Glutamatergic neuron (in vitro differentiated cells): ENCODE measurements around the gene MINDY3. TPM values are rescaled to one million over a fixed set of nuclear protein-coding genes. Genes with fewer than 3 reads are reported as not detected.

Source experiments
- DNase-seq: peaks from one replicate; pipeline ENCODE4 v3.0.0; 2022
- H3K27ac Mint-ChIP-seq: one replicate; pipeline ENCODE4 v1.8.0; 2020; ENCODE audit warnings: mild to moderate bottlenecking, mixed read lengths, inconsistent platforms; ENCODE audit not compliant: unreplicated experiment
- H3K27me3 Mint-ChIP-seq: one replicate; pipeline ENCODE4 v1.8.0; 2020; ENCODE audit warnings: mild to moderate bottlenecking, moderate library complexity, mixed read lengths, inconsistent platforms; ENCODE audit not compliant: unreplicated experiment
- H3K36me3 Mint-ChIP-seq: one replicate; pipeline ENCODE4 v1.8.0; 2020; ENCODE audit warnings: mild to moderate bottlenecking, mixed read lengths, inconsistent platforms; ENCODE audit not compliant: unreplicated experiment
- H3K4me1 Mint-ChIP-seq: one replicate; pipeline ENCODE4 v1.8.0; 2020; ENCODE audit warnings: mild to moderate bottlenecking, low read depth, mixed read lengths, inconsistent platforms; ENCODE audit not compliant: unreplicated experiment
- H3K4me3 Mint-ChIP-seq: one replicate; pipeline ENCODE4 v1.8.0; 2020; ENCODE audit warnings: mild to moderate bottlenecking, mixed read lengths, inconsistent platforms; ENCODE audit not compliant: unreplicated experiment
- H3K9me3 Mint-ChIP-seq: one replicate; pipeline ENCODE4 v1.8.0; 2020; ENCODE audit warnings: mild to moderate bottlenecking, moderate library complexity, mixed read lengths, inconsistent platforms; ENCODE audit not compliant: unreplicated experiment
- total RNA-seq: library from RNA; stranded (reverse); fragmentation: NEBNext Ultra II Directional; extraction: Animal tissue kit (Norgen Biotek cat#: 25700); gene quantifications from one replicate; pipeline ENCODE4 v1.2.1, GENCODE V29; 2021; ENCODE audit not compliant: unreplicated experiment
- TF ChIP-seq, protein P1 (sequence below): fragments of 200-600 bp; sonication (generic); IDR thresholded peaks from one replicate; pipeline ENCODE4 v1.5.0; 2021; ENCODE audit not compliant: partially characterized antibody, unreplicated experiment

The MINDY3 gene
- total RNA-seq, 1 donor from 2014 or later: 45.6 TPM

DNA sequence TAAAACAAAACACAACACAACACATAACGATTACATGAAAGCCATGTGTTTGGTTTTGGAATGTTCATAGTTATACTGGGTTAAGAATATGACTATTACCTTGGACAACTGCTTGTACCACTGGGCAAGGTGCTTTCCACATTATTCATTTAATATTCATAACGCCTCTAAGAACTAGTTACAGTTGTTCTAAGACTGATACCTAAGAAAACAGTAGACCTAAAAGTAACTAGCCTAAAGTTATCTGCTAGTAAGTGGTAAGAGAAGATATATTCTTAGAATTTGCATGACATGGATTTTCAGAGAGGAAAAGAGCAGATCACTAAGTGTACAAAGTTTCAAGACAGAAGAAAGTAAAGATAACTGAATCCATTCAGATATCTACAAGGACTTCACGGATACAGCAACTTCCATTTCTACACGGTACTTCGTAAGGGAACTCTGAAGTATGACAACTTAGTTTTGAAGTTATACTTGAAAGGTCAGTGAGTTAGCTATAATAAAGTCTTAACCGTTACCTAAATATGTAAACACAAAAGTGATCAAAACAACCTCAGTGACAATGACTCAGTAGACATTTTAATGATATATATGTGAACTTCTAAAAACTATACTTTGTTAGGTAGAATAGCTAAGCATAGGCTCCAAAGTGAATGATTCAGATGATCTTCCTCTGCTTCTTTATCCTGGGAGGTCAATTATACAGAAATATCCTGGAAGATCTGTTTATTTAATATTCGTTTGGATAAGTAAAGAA lies 65.1 kb downstream of the MINDY3 start:
- Mint-ChIP-seq H3K36me3 (no peaks in the 10 kb centered on the region), H3K4me1 (peaks cover 11% of the 10 kb centered on the region), H3K4me3 (no peak overlapping the region), H3K27ac (no peak overlapping the region), H3K27me3 (no peaks in the 10 kb centered on the region), H3K9me3 (no peaks in the 10 kb centered on the region)
- TF ChIP-seq, protein P1, sequence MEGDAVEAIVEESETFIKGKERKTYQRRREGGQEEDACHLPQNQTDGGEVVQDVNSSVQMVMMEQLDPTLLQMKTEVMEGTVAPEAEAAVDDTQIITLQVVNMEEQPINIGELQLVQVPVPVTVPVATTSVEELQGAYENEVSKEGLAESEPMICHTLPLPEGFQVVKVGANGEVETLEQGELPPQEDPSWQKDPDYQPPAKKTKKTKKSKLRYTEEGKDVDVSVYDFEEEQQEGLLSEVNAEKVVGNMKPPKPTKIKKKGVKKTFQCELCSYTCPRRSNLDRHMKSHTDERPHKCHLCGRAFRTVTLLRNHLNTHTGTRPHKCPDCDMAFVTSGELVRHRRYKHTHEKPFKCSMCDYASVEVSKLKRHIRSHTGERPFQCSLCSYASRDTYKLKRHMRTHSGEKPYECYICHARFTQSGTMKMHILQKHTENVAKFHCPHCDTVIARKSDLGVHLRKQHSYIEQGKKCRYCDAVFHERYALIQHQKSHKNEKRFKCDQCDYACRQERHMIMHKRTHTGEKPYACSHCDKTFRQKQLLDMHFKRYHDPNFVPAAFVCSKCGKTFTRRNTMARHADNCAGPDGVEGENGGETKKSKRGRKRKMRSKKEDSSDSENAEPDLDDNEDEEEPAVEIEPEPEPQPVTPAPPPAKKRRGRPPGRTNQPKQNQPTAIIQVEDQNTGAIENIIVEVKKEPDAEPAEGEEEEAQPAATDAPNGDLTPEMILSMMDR: no peak
- DNase-seq: no peak

DNA sequence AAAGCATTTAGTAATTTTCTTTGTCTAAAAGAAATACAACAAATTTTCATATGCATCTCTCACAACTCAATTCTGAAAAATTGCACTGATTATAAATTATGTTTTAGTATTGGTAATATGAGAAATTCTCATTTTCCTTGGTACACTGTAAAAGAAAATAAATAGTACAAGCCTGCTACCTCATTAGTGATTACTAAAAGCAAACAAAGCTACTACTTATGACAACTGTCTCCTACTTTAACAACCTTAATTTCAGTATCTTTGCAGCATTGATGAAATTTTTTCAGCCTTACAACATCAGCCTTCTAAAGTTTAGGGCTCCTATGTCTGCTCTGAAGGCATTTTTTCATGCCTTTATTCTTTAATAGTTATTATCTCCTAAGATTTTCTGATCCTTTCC lies 65.7 kb downstream of the MINDY3 start:
- Mint-ChIP-seq H3K36me3 (no peaks in the 10 kb centered on the region), H3K27ac (no peak overlapping the region), H3K4me3 (no peak overlapping the region), H3K27me3 (no peaks in the 10 kb centered on the region), H3K9me3 (no peaks in the 10 kb centered on the region), H3K4me1 (peaks cover 11% of the 10 kb centered on the region)
- no peak for DNase-seq
- TF ChIP-seq, protein P1: no peak

DNA sequence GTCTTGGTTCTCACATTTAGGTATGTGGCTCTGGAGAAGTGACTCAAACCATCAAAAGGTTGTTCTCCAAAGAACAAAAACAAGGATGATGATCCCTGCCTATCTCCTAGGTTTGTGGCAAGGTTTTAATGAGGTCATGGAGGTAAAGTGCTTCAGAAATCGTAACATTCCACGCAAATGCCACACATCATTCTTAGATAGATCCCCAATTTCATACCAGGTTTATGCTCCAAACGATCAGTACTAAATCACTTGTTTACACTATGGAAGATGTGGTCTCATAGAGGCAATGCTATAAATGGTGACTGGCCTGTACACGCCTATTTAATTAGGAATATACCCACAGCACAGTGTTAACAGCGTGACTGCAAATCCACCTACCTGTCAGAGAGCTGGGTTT lies 66.6 kb downstream of the MINDY3 start:
- TF ChIP-seq, protein P1: no peak
- Mint-ChIP-seq H3K4me1 (peaks cover 11% of the 10 kb centered on the region), H3K27me3 (no peaks in the 10 kb centered on the region), H3K9me3 (no peaks in the 10 kb centered on the region), H3K36me3 (no peaks in the 10 kb centered on the region), H3K4me3 (no peak overlapping the region), H3K27ac (no peak overlapping the region)
- DNase-seq: no peak

DNA sequence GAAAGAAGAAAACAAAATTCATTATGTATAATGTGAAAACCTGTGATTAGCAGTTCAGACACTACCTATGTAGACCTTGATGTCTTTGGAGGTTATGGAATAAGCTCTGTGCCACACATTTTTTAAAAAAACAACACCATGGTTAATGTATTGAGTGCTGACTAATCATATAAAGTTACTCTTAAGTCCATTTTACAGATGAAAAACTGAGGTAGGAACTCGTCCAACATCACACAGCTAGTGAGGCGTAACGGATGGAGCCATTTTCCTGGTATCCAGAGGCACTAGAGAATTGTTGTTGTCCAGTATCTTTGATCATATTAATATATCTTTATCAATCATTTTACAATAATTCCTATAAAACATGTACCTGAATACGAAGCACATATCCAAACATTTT lies 67.5 kb downstream of the MINDY3 start:
- H3K27ac Mint-ChIP-seq: no peak overlapping the region

More for the DNA sequence above, 67.5 kb downstream of the MINDY3 start:
- TF ChIP-seq, protein P1: no peak
- DNase-seq: no peak
- peaks cover 11% of the 10 kb centered on the region for H3K4me1 Mint-ChIP-seq
- no peaks in the 10 kb centered on the region for H3K27me3 Mint-ChIP-seq
- no peaks in the 10 kb centered on the region for H3K36me3 Mint-ChIP-seq
- H3K9me3 Mint-ChIP-seq: no peaks in the 10 kb centered on the region
- H3K4me3 Mint-ChIP-seq: no peak overlapping the region
